GM19351 (cell line): ENCODE measurements around the gene OR51I1.

Experiments
- ATAC-seq: cut with Tn5 transposase; IDR thresholded peaks from one replicate; pipeline ENCODE4 v1.9.1; 2021; ENCODE audit warnings: mild to moderate bottlenecking, moderate library complexity; ENCODE audit not compliant: unreplicated experiment

Gene OR51I1

GRCh38 chr11:5441414-5441813 lies at the start of gene OR51I1:
OR51I1 (minus strand) TSS chr11:5441514; CDS start chr11:5441514, 0 bp downstream.
- no peak for ATAC-seq

DNA sequence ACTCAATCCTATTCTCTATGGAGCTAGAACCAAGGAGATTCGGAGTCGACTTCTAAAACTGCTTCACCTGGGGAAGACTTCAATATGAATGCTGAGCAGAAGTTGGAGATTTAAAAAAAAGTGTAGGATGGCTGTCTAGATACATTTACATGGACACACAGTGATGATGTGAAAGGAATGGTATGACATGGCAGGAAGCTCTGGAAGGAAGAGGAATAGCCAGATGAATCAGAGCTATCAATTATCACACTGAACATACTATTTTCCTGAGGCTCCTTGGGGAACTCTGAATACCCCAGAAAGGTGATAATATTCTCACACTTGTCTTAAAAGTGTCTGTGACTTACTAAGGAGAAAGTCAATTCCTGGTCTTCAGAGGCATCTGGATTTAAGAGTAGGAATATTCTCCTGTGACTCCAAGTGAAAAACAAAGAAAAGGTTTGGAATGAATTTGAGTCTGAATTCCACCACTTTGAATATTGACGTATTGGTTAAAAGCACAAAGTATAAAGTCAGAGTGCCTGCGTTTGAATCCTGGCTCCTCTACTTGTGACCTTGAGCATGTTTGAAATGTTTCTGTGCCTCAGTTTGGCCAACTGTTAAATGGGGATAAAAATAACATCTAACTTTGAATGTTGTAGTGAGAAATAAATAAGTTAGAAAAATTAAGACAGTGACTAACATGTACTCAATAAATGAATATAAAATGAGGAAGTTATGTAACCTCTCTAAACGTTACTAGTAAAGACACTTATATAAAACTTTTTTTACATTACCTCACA lies 48.5 kb upstream of the OR51I1 start:
- ATAC-seq = no peak

DNA sequence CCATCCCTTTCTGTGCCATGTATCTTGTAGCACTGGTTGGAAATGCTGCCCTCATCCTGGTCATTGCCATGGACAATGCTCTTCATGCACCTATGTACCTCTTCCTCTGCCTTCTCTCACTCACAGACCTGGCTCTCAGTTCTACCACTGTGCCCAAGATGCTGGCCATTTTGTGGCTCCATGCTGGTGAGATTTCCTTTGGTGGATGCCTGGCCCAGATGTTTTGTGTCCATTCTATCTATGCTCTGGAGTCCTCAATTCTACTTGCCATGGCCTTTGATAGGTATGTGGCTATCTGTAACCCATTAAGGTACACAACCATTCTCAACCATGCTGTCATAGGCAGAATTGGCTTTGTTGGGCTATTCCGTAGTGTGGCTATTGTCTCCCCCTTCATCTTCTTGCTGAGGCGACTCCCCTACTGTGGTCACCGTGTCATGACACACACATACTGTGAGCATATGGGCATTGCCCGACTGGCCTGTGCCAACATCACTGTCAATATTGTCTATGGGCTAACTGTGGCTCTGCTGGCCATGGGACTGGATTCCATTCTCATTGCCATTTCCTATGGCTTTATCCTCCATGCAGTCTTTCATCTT lies 47.6 kb upstream of the OR51I1 start:
- no peak for ATAC-seq

DNA sequence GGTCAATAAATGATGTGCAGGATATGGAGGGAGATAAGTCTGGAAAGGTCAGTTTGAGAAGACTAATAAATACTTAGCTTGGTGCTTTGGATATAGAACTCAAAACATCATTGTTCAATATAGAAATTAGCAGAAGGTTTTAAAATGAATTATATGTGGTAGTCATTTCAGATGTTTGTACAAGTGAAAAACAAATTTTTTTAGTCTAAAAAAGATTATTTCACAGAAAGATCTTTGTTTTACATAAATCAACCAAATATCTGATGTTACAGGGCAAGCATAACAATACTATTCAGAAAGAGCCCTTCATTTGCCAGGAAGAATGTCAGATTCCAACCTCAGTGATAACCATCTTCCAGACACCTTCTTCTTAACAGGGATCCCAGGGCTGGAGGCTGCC lies 47.1 kb upstream of the OR51I1 start, which contains the start of gene OR52D1:
TSS of gene OR52D1 (plus strand) at position 301 of the 400 bp plus-strand sequence. CDS start at position 323, 22 bp downstream.
- ATAC-seq = no peak

GRCh38 chr11:5486421-5486820 lies 45.1 kb upstream of the OR51I1 start:
- ATAC-seq = no peak

DNA sequence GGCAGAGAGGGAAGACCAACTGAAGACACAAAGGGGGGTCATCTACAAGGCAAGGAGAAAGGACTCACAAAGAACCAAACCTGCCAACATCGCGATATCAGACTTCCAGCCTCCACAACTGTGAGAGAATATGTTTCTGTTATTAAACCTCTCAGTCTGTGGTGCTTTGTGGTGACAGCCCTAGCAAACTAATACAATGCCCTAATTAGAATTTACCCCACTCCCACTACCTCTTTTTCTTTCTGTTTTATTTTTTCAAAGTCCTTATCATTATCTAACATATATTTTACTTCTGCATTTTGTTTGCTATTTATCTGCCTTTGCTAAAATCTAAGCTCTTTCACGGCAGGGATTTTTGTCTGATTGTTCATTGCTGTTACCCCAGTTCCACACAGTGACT lies 44.7 kb upstream of the OR51I1 start:
- ATAC-seq = no peak

GRCh38 chr11:5476186-5476819 lies 35.0 kb upstream of the OR51I1 start:
- peak; percentile 98 for ATAC-seq

DNA sequence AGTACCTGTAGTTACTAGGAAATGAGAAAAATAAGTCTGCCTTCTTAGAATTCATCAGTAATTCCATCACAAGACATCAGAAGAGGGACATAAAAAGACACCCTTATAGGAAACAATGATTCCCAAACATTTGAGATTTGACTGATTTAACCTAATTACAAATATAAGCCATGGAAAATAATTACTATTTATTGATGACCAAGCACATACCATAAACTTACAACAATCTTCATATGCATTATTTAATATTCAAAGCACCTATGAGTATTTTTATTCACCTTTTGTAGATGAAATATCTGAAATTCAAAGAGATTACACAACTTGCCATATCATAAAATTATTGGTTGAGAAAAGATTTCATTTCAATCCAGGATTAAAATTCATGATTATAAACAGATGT lies 32.6 kb upstream of the OR51I1 start:
- no peak for ATAC-seq

GRCh38 chr11:5467527-5467926 lies 26.2 kb upstream of the OR51I1 start:
- no peak for ATAC-seq

DNA sequence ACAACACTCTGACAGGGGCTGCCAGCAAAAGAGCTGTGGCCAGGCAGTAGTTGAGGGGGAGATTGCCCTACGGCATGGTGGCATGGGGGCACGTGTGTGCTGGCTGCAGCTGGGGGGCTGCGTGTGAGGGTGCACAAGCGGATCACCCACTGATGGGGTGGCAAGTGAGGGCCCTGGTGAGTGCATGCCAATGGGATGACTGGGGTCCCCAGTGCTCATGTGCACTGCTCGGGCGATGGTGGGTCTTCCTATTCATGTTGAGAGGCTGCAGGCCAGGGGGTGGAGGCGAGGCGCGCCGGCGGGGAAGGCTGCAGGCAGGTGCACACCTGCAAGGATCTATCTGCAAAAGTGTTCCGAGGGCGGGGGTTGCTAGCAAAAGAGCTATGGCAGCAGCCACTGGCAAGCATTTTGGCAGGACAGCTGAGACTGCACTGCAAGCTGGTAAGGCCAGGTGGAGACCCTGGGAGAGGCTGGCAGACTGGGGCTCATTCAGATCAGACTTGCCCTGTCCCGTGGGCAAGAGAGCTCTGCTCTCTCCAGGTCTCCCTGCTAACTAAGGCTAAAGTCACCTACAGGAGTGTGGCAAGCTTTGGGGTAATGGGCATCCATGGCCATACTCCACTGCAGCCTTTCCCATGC lies 19.8 kb upstream of the OR51I1 start:
- no peak for ATAC-seq

GRCh38 chr11:5449432-5449831 lies 8.1 kb upstream of the OR51I1 start:
- ATAC-seq = no peak

- no peak for ATAC-seq
Measured at GRCh38 chr11:5449023-5449422, 7.7 kb upstream of the OR51I1 start, which contains the start of gene OR51I2. OR51I2 (plus strand) TSS chr11:5449323; CDS start chr11:5453489, 4,166 bp downstream.

DNA sequence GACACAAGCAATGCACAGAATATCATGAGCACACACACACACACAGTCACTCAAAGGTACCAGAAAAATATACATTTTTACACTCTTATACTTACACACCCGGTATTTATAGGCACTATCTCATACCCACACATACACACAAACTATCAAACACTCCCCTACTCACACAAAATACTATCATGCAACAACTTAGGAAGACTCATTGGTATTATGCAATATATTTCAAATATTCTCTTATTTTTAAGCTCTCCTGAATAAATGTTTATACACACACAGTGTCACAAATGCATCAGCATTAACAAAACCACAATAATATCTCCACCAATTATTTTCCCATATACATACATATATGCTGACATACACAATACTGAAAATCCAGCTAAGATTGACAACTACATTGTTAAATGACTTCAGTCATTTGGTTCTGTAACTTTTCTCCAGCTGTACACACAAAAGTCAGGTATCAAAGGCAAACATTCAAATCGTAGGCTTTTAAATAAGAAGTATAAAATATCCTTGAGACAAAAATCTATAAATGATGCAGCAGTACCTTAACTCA lies 2.6 kb upstream of the OR51I1 start:
- ATAC-seq = no peak

- ATAC-seq = no peak
Measured at GRCh38 chr11:5423131-5423530, 18.2 kb downstream of the OR51I1 start.

- no peak for ATAC-seq
Measured at GRCh38 chr11:5421811-5422210, 19.5 kb downstream of the OR51I1 start, which contains the start of gene OR51Q1. OR51Q1 (plus strand) TSS chr11:5422111; CDS start chr11:5422201, 90 bp downstream.

DNA sequence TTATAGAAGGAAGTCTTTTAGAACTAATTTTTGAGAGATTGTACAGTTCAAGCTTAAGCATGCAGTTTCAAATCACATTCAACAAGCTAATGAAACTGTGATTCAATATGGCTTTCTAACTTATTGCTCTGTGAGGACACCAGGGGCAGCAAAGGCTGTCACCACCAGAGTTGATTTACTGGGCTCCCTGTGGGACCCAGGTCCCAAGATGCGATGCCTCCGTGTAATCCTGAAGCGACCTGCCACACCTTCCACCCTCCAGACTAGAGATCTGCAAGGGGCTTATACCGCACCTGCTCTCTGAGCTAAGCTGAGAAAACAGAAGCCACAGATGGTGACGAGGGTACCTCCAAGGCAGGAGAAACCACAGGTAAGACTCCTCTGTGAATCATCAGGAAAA lies 20.3 kb downstream of the OR51I1 start:
- no peak for ATAC-seq

DNA sequence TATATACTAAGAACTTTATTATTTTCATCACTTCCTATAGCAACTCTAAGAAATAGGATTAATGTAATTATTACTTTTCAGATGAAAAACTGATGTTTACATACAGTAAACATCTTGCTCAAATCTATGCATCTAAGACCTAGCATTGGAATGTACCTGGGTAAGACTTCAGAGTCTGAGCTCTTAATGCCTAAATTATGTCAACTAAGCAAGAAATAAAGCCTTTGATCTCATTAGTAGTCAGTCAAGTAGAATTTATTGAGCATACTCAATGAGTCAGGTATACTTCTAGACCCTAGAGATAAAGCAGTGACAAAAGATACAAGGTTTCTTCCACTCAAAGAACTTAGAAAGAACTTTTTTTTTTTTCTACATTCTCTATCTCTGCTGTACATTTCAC lies 36.1 kb downstream of the OR51I1 start:
- ATAC-seq = no peak

GRCh38 chr11:5398936-5399335 lies 42.4 kb downstream of the OR51I1 start:
- no peak for ATAC-seq

DNA sequence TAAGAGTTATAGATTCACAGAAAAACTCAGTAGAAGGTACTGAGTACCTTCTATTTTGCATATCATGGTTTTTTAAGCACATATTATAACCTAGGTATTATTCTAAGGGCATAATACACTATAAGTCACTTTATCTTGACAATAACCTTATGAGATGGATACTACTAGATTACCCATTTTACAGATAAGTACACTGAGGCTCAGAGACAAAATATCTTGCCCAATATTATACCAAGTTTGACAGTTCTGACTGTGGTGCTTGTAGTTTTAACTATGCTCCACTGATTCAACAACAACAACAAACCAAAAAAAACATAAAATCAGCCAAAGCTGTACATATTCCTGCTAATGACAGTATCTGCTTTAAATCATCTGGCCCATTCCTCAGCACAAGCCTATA lies 47.2 kb downstream of the OR51I1 start:
- no peak for ATAC-seq
